HG02943 (cell line): Measurements from ENCODE around the gene TMCC1.
"Not testable (repeated sequence)": the region's sequence is repeated elsewhere in the genome, so short reads cannot be mapped to it uniquely, and the experiment has no call there.

Experiments
- ATAC-seq: cut with Tn5 transposase; IDR thresholded peaks from one replicate; pipeline ENCODE4 v1.9.1; 2021; ENCODE audit warnings: mild to moderate bottlenecking, low read depth, moderate library complexity; ENCODE audit not compliant: unreplicated experiment

Gene TMCC1

DNA sequence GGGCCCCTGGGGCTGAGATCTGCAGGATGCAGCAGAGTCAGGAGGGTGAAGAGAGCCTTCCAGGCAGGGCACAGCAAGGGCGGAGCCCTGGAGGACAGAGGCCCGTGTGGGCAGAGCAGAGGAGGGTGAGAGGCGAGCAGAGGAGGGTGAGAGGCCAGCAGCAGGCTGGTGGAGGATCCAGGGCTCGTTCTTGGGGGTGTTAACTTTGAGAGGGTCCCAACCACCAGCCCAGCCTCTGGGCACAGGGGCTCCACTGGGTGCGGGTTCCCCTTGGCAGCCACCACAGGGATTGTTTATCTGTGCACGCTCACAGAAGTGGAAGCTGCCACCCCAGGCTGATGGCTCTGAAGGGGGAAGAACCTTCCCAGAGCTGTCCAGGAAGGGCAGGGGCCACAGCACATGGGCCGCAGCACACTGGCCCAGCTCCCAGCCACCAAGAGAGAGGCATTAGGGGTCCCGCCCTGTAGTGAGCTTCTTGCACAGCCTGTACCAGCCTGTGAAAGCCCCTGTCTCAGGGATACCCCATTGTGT, 277.7 kb downstream of the TMCC1 start:
- no peak for ATAC-seq

DNA sequence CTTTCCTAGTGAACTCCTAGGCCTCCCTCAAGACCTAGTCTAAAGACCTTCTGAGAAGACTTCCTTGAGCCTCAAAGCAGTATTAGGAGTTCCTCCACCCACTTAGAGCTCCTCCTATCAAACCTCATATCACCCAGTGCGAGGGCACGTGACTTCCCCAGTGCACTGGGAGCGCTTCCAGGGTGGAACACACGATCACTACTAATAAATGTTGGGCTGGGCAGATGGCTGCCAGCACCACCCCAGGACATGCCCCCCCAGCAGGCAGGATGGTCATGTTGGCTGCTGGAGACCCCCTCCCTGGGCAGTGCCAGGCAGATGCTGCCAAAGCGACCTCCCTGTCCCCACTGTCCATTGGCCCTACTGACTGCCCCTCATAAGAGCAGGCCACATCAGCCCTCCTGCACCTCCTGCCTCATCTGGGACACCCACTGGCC, 278.6 kb downstream of the TMCC1 start:
- no peak for ATAC-seq

DNA sequence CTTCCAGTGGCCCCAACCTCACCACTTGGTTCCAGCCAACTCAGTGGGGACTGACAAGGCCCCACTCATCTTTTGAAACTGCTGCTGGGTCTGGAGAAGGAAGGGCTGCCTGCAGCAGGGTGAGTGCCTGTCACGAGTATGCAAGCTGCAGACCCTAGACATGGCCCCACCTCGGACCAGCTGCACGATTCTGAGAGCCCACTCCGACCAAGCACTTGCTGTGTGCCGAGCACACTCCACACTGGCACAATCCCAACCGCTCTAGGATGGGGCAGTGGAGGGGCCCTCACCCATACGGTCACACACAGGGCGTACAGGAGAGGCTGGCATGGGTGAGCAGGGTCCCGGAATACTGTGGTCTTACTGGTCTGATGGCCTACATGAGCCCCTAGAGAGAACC, 279.1 kb downstream of the TMCC1 start:
- no peak for ATAC-seq

DNA sequence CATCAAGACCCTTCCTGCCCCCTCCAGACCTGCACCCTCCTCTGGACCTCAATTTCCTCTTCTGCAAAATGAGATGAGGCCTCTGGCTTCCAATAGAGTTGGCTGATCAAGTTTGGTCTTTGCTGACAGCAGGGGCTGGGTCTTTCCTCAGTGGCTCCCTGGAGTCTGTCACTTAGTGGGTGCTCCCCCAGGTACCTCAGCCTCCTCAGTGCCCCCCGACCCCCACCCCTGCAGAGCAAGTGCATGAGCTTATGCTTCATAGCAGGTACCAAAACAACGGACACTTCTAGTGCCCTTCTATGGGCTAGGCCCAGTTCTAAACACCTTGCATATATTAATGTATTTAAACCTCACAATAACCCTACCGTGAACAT, 280.2 kb downstream of the TMCC1 start:
- ATAC-seq: no peak

DNA sequence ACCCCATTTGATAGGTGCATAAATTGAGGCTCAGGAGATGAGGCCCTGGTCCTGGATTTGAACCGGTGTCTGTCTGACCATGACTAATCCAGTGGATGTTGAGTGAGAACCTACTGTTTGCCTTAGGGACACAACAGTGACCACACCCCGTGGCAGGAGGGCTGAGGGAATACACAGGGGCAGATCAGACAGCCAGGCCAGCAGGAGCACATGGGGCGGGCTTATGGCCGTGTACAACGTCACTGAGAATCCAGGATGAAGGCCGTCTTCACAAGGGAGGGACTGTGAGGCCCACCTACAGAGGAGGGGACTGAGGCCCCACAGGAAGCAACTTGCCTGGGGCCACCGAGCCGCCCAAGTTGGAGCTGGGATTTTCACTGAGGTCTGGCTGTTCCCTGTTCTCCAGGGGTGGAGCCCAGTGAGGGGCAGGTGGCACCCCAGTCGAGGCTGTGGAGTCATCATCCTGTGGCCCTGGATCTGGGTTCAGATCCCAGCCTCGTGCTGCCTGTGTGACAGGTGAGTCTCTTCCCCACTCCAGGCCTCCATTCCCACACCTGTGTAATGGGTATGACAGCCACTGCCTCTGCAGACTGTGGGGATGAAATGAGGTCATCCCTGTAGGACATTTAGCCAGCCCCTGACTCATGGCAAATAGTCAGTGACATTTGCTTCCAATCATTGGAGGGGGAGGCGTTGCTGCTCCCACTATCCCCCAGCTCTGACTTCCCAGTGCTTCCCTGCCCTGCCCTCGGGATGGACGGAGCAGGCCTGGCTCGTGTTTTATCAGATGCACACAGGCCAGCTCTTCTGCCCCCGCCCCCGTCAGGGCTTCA, 280.8 kb downstream of the TMCC1 start:
- ATAC-seq: no peak

DNA sequence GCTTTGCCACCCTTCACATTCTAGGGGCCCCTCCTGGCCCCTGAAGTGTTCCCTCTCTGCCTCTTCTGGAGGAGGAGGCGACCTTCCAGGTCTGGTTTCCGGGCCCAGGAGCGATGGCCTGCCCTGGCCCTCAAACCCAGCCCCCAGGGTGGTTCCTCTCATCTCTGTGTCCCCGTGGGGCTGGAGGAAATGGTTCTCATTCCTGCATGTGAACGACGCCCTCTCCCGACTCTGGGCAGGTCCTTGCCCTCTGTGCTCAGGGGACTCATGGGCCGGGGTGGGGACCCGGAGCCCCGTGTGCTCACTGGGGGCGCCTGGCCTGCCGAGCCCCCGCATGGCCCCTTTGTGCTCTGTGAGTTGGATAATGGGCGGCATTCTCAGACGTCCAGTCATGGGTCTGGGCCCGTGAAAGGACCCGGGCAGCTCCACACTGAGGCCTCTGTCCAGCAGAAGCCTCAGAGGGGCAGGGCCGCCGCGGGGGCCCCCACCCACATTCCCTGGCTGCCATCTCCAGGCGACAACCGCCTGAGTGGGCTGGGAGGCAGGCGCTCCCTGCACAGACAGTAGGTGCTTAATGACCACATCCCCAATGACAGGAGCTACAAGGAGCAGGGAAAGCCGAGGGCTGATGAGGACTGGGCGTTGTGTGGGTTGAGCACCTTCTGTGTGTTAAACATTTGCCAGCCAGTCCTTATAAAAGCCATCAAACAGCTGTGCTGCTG, 281.5 kb downstream of the TMCC1 start:
- ATAC-seq: no peak

DNA sequence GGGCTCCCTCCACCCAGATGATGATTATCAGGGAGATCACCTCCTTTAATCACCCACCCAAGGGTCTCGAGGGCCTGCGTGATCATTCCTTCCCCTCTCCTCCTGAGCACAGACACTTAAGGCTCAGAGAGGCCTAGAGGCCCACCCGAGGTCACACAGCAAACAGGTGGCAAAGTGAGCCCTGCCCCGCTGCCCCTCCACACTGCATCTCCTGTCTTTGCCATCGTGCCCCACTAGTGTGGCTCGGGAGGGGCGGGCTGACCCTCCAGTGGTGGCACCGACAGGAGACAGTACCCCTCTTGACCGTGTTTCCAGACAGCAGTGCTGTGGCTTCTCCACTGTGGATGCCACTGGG, 282.1 kb downstream of the TMCC1 start:
- ATAC-seq: no peak

DNA sequence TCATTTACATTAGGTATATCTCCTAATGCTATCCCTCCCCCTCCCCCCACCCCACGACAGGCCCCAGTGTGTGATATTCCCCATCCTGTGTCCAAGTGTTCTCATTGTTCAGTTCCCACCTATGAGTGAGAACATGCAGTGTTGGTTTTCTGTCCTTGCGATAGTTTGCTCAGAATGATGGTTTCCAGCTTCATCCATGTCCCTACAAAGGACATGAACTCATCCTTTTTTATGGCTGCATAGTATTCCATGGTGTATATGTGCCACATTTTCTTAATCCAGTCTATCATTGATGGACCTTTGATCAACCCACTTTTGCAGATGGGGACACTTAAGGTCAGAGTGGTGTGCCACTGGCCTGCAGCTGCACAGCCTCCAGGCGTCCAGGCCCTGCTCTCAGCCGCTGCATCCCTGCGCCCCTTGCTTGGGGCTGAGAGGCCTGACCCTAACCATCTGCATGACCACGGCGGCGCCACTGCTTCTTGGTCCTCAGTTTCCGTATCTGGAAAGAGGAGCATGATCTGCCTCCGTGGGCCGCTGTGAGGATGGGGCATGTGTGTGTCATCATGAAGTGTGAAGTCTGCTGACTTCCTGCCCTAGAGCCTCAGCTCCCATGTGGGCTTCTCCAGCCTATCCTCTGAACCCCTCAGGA, 282.6 kb downstream of the TMCC1 start:
- ATAC-seq: not testable (repeated sequence)

DNA sequence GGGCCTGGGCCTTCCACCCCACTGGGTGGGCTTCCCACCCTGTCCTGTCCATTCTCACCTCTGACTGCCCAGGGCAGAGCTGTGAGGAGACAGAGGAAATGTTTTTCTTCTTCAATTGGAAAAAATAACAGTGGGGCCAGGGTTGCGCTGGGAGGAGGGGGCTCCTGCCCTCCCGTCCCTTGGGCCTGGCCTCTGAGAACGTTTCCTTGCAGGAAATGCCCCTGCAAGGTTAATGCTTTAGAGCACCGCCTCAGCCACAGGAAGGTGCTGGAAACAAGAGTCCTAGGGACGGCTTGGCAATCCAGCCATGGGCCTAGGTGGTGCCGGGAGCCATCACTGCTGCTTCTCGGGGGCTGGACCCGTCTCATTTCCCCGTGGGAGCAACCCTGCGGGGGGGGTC, 283.2 kb downstream of the TMCC1 start:
- ATAC-seq: no peak

DNA sequence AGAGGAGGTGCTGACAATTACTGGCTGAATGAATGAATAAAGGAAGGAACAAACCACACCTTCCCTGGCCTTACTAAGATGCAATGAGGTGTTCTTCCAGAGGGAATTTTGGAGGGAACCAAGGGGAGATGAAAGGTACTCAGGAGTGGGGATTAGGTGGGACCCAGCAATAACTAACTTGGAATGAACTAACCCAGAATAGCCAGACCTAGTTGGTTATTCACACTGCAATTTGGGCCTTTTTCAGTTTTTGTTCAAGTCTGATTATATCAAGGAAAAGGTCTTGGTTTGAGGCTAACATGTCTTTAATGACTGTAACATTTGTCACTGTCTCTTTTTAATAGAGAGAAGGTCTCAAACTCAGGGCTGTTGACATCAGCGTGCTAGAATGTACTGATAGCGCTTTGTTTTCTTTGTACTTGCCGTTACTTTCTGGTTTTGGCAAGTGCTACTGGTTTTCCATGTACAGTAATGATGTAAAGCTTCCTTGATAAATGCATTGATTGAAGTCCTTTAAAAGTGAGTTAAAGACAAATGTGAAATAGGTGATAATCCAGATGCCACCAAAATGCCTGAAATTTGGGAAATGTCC, 283.8 kb downstream of the TMCC1 start:
- no peak for ATAC-seq

DNA sequence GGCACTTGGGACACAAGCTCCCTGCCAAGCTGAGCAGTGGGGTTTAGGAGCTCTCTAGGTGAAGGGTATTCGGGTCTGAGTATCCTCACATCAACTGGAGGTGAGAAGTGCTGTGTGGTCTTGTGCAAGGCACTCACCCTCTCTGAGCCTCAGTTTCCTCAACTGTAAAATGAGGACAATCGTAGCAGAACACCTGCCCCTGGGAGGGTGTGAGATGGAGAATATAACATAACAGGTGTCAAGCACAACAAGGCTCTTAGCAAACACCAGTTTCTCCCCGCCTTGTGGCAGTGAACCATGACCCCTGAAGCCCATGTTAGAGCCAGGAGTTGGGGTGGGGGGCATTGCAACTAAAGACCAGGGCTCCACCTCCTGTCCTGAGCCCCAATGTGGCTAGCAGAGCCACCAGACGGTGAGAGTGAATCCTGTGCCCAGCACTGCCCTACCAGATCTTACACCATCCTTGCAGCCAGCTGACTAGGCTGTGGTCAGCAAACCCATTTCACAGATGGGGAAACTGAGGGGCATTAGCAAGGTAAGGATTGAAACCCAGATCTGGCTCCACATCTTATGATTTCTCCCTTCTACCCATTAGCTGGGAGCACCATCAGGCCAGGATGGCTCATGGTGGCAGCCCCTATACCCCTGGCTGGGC, 284.4 kb downstream of the TMCC1 start:
- no peak for ATAC-seq

DNA sequence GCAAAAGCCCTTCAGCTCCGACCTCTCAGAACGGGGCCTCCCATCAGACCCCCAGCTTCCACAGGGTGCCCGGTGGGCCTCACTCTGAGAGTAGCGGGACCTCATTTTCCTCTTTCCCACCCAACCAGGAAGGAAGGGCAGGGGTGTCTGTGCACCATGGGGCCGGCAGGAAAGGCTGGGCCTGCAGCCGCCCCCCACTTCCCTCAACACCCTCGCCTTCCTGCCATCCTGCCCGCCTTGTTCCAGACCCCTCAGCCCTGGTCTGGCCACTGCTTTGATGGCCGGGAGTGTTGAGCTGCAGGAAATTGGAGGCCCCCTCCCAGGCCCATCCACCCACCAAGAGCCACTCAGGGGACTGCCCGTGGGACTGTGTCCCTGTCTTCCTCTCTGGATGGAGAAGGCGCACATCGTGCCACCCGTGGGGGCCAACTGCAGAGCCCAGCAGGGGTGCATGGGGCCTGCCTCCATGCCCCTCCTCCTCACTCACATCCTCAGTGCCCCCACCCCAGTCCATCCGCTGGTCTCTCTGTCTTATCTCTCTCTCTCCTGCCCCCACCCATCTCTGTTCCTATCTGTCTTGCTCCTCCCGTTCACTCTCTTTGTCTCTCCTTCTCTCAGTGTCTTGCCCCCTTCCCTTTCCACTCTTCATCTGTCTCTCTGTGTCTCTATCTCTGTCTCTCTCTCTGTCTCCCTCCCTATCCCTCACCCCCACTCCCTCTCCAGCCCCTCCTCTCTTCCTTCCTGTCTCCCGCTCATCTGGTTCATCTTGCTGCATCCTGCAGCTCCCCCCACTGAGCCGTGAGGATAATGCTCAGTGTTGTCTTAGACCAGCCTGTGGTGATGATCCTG, 285.2 kb downstream of the TMCC1 start:
- ATAC-seq: no peak

DNA sequence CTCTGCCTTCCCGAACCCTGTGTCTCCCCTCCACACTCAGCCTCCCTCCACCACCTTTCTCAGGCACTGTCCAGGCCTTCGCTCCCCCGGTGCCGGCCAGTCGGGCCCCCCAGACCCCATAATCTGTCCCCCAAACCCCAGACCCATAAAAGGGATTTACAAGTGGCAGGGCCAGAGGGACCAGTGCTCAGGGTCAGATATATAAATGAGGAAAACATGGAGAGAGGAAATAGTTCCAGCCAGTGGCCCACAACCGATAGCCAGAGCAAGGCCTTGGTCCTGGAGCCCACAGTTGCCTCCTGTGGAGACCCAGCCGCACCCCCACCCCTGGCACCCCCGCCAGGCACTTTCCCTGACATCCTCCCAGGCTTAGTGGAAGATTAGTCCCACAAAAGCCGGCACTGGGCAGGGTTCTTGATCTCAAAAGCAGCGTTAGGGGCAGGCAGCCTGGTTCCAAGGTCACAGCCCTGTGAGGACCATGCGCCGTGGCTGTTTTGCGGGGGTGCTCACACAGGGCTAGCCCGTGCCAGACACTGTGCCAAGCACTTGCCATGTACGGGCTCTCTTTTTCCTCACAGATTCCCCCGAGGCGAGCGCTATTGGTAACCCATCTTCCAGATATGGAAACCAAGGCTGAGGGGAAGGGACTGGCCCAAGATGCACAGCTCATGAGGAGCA, 286.0 kb downstream of the TMCC1 start:
- no peak for ATAC-seq

DNA sequence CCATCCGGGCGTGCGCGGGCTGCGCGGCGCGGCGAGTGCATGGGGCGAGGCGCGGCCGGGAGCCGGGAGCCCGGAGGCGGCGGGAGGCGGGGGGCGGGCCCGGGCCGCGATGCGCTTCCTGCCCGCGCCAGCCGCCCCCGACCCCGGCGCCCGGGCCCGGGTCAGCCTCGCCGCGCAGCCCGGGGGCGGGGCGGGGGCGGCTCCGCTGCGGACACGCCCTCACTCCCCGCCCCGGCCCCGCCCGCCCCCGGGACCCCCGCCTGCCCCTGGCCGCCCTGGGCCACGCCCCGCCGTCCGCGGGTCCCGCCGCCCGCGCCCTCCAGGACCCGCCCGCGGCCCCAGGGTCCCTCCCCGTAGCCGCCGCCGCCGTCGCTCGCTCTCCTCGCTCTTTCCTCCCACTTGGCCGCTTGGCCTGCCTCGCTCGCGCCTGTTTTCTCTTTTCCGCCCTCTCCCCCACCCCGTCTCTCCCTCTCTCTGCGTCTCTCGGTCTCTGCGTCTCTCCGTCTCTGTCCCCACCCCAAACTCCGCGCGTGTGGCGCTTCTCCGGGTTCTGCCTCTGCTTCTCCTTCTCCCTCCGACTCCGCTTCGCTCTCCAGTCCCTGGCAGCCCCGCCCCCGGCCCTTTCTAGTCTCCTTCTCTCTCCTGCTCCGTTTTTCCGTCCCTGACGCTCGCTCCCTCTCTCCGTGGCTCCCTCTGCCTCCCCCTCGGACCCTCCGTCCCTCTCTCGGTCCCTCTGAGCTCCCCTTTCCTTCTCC, 286.7 kb downstream of the TMCC1 start, which contains the start of gene PLXND1:
Gene PLXND1, minus strand, starts transcription at position 41 of the 755 bp plus-strand sequence. Its CDS starts 37 bp downstream, at position 4.
- no peak for ATAC-seq

DNA sequence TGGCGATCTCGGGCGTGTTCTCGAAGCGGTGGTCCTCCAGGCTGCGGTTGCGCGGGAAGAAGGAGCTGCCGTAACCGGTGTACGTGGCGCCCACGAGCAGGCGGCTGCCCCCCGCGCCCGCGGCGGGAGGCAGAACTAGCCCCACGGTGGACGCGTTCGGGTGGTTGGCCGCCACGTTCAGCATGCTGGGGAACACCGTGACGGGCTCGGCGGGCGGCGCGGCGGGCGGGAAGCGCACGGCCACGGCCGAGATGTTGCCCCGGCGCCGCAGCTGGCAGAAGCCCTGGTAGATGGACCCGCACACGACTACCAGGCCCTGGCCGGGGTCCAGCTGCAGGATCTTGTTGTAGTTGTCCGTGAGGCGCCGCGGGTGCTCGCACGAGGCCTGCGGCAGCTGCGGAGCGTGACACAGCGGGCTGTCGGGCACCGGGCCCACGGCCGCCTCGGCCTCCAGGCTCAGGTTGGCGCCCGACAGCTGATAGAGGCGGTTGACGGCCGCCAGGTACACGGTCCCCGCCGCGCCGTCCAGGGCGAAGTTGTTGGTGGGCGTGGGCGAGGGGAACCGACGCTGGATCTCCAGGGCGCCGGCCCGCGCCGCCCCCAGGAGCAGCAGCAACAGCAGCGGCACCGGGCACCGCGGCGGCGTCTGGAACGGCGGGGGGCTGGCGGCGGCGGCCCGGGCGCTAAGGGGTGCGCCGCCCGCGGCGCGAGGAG, 287.4 kb downstream of the TMCC1 start:
- ATAC-seq: no peak

DNA sequence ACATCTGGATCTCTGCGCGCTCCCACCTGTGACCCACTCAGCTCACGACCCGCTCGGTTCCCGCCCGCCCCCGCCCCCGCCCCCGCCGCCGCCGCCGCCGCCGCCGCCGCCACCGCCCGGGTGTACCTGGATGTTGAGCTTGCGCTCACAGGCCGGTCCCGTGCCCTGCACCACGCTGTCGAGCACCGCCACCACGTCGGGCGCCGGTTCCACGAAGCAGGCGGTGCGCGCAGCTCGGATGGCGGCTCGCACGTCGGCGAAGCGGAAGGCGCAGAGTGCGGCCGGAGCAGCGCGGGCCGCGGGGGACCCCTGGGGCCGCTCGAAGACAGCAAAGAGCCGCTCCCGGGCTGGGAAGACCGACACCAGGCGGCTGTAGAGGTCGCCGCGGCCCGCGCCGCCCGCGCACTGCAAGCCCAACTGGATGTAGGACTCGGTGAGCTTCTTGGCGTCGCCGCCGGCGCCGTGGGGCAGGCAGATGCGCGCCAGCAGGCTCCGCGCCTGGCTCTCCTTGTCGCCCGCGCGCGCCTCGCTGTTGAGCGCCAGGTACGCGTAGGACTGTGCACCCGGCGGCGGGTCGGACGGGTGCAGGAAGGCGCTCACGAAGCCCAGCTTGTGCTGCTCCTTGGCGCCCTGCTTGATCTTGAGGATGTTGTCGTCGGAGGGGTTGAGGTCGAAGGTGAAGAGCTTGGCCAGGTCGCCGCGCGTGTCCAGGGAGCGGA, 288.1 kb downstream of the TMCC1 start:
- no peak for ATAC-seq

DNA sequence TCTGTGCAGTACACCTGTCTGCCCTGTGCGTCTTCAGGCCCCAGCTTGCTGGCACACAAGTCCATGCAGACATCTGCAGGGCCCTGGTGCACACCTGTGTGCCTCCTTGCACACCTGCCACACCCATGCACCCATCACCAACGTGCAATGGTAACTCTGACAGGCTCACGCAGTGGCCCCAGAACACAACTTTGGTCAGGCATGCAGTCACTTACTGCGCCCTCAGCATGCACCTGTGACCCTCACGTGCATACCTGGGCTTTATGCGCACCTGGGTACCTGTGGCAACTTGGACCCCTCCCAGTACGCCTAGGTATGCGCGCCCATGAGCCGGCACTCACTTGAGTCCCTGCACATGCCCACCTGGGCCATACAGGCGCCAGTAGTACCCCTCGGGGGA, 288.7 kb downstream of the TMCC1 start:
- no peak for ATAC-seq
